ENCODE results near the gene GSE1. TPM values are rescaled to one million over a fixed set of nuclear protein-coding genes. Genes with fewer than 3 reads are reported as not detected.

GSE1 gene
- total and polyA plus RNA-seq, 2 of the 13 experiments (the other 11 are each of a cell fraction or from before 2014, with no cell fraction given), result 16.1 to 31.2 TPM

DNA sequence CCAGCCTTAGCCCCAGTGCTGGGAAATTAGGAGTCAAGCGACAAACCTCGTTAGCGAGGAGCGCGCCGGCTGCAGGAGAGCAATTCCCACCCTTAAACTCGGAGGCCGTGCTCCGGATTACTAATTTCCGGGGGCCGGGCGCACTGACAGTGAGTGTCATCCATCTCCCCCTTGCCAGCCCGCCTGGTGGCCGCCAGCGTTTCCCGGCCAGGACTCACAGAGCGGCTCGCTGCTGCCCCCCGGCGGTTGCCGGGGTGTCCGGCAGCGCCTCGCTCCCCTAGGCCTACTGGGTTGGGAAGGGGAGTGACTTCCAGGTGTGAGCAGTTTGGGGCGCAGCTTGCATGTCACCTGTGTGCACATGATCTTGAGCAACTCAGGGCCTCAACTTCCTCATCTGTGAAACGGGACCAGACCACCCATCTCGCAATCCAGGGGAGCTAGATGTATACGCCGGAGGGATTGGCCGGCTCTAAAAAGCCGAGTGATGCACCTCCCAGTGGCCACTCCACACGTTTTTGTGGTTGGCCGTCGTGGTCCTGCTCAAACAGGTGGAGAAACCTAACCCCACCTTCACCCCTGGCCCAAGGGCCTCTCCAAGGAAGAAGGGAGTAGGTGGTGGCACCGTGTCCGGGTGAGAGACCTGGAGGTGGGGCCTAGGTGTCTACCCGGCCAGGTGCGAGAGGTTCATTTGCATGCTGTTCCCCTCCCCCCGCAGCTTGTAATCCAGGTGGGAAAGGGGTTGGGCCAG is 2.5 kb upstream of the GSE1 start (continued):
- TF ChIP-seq, protein P1, sequence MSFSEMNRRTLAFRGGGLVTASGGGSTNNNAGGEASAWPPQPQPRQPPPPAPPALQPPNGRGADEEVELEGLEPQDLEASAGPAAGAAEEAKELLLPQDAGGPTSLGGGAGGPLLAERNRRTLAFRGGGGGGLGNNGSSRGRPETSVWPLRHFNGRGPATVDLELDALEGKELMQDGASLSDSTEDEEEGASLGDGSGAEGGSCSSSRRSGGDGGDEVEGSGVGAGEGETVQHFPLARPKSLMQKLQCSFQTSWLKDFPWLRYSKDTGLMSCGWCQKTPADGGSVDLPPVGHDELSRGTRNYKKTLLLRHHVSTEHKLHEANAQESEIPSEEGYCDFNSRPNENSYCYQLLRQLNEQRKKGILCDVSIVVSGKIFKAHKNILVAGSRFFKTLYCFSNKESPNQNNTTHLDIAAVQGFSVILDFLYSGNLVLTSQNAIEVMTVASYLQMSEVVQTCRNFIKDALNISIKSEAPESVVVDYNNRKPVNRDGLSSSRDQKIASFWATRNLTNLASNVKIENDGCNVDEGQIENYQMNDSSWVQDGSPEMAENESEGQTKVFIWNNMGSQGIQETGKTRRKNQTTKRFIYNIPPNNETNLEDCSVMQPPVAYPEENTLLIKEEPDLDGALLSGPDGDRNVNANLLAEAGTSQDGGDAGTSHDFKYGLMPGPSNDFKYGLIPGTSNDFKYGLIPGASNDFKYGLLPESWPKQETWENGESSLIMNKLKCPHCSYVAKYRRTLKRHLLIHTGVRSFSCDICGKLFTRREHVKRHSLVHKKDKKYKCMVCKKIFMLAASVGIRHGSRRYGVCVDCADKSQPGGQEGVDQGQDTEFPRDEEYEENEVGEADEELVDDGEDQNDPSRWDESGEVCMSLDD (CRISPR knock-in tag; IDR thresholded peaks at IDR 0.05; ENCODE audit: borderline replicate concordance), result peak; percentile 72; the same call in 1 of the 2 replicates
- TF ChIP-seq ZKSCAN8 (CRISPR knock-in tag; IDR thresholded peaks at IDR 0.05; ENCODE audit: borderline replicate concordance) (peak; percentile 63; the same call in 1 of the 2 replicates), SKI (IDR thresholded peaks at IDR 0.05; ENCODE audit: partially characterized antibody) (no peak), NFYB (CRISPR knock-in tag; IDR thresholded peaks at IDR 0.05) (peak; percentile 13; the same call in 1 of the 2 replicates), ZBTB7B (CRISPR knock-in tag; IDR thresholded peaks at IDR 0.05) (peak; percentile 93), ZNF329 (CRISPR knock-in tag; IDR thresholded peaks at IDR 0.05; ENCODE audit: low read depth) (peak; percentile 58), NFATC3 (CRISPR knock-in tag; IDR thresholded peaks at IDR 0.05) (no peak), SALL2 (CRISPR knock-in tag; IDR thresholded peaks at IDR 0.05) (peak; percentile 79), SRSF1 (optimal IDR thresholded peaks at IDR 0.05; ENCODE audit: low read depth, low read length) (peak; percentile 52), SP2 (CRISPR knock-in tag; IDR thresholded peaks at IDR 0.05) (no peak)
- TF ChIP-seq, protein P2, sequence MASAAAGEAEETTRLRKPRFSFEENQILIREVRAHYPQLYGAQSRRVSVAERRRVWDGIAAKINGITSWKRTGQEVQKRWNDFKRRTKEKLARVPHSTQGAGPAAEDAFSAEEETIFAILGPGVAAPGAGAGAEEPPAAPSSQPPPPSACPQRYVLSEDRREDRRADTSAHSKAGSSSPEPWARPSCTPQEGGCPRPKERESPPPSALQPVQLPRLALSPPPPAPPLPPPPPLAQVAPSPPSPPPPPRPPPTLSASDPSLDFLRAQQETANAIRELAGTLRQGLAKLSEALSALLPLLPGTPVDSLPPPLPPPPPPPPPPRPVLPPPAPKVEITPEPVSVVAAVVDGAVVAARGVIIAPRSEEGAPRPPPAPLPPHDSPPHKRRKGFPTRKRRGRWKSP (CRISPR knock-in tag; IDR thresholded peaks at IDR 0.05), result peak; percentile 65; the same call in 1 of the 2 replicates
- TF ChIP-seq, protein P3, sequence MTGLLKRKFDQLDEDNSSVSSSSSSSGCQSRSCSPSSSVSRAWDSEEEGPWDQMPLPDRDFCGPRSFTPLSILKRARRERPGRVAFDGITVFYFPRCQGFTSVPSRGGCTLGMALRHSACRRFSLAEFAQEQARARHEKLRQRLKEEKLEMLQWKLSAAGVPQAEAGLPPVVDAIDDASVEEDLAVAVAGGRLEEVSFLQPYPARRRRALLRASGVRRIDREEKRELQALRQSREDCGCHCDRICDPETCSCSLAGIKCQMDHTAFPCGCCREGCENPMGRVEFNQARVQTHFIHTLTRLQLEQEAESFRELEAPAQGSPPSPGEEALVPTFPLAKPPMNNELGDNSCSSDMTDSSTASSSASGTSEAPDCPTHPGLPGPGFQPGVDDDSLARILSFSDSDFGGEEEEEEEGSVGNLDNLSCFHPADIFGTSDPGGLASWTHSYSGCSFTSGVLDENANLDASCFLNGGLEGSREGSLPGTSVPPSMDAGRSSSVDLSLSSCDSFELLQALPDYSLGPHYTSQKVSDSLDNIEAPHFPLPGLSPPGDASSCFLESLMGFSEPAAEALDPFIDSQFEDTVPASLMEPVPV (CRISPR knock-in tag; IDR thresholded peaks at IDR 0.05), result no peak
- TF ChIP-seq, protein P4, sequence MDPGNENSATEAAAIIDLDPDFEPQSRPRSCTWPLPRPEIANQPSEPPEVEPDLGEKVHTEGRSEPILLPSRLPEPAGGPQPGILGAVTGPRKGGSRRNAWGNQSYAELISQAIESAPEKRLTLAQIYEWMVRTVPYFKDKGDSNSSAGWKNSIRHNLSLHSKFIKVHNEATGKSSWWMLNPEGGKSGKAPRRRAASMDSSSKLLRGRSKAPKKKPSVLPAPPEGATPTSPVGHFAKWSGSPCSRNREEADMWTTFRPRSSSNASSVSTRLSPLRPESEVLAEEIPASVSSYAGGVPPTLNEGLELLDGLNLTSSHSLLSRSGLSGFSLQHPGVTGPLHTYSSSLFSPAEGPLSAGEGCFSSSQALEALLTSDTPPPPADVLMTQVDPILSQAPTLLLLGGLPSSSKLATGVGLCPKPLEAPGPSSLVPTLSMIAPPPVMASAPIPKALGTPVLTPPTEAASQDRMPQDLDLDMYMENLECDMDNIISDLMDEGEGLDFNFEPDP (CRISPR knock-in tag; conservative IDR thresholded peaks at IDR 0.05), result 0 out of 2 replicates have a peak, but pooled peaks have one; percentile 15
- TF ChIP-seq, protein P5, sequence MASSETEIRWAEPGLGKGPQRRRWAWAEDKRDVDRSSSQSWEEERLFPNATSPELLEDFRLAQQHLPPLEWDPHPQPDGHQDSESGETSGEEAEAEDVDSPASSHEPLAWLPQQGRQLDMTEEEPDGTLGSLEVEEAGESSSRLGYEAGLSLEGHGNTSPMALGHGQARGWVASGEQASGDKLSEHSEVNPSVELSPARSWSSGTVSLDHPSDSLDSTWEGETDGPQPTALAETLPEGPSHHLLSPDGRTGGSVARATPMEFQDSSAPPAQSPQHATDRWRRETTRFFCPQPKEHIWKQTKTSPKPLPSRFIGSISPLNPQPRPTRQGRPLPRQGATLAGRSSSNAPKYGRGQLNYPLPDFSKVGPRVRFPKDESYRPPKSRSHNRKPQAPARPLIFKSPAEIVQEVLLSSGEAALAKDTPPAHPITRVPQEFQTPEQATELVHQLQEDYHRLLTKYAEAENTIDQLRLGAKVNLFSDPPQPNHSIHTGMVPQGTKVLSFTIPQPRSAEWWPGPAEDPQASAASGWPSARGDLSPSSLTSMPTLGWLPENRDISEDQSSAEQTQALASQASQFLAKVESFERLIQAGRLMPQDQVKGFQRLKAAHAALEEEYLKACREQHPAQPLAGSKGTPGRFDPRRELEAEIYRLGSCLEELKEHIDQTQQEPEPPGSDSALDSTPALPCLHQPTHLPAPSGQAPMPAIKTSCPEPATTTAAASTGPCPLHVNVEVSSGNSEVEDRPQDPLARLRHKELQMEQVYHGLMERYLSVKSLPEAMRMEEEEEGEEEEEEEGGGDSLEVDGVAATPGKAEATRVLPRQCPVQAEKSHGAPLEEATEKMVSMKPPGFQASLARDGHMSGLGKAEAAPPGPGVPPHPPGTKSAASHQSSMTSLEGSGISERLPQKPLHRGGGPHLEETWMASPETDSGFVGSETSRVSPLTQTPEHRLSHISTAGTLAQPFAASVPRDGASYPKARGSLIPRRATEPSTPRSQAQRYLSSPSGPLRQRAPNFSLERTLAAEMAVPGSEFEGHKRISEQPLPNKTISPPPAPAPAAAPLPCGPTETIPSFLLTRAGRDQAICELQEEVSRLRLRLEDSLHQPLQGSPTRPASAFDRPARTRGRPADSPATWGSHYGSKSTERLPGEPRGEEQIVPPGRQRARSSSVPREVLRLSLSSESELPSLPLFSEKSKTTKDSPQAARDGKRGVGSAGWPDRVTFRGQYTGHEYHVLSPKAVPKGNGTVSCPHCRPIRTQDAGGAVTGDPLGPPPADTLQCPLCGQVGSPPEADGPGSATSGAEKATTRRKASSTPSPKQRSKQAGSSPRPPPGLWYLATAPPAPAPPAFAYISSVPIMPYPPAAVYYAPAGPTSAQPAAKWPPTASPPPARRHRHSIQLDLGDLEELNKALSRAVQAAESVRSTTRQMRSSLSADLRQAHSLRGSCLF (CRISPR knock-in tag; IDR thresholded peaks at IDR 0.05; ENCODE audit: borderline replicate concordance), result 0 out of 2 replicates have a peak, but pooled peaks have one; percentile 16
